GM21528 (cell line): Measurements from ENCODE around the gene TOP2A.
A peak's percentile ranks its signal among the peaks of the same experiment; 100 is the strongest.

Source experiments
- ATAC-seq: cut with Tn5 transposase; IDR thresholded peaks from one replicate; pipeline ENCODE4 v1.9.1; 2021; ENCODE audit warnings: mild to moderate bottlenecking, moderate library complexity; ENCODE audit not compliant: unreplicated experiment, low FRiP score

The TOP2A gene, protein sequence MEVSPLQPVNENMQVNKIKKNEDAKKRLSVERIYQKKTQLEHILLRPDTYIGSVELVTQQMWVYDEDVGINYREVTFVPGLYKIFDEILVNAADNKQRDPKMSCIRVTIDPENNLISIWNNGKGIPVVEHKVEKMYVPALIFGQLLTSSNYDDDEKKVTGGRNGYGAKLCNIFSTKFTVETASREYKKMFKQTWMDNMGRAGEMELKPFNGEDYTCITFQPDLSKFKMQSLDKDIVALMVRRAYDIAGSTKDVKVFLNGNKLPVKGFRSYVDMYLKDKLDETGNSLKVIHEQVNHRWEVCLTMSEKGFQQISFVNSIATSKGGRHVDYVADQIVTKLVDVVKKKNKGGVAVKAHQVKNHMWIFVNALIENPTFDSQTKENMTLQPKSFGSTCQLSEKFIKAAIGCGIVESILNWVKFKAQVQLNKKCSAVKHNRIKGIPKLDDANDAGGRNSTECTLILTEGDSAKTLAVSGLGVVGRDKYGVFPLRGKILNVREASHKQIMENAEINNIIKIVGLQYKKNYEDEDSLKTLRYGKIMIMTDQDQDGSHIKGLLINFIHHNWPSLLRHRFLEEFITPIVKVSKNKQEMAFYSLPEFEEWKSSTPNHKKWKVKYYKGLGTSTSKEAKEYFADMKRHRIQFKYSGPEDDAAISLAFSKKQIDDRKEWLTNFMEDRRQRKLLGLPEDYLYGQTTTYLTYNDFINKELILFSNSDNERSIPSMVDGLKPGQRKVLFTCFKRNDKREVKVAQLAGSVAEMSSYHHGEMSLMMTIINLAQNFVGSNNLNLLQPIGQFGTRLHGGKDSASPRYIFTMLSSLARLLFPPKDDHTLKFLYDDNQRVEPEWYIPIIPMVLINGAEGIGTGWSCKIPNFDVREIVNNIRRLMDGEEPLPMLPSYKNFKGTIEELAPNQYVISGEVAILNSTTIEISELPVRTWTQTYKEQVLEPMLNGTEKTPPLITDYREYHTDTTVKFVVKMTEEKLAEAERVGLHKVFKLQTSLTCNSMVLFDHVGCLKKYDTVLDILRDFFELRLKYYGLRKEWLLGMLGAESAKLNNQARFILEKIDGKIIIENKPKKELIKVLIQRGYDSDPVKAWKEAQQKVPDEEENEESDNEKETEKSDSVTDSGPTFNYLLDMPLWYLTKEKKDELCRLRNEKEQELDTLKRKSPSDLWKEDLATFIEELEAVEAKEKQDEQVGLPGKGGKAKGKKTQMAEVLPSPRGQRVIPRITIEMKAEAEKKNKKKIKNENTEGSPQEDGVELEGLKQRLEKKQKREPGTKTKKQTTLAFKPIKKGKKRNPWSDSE (N-terminal part only)

DNA sequence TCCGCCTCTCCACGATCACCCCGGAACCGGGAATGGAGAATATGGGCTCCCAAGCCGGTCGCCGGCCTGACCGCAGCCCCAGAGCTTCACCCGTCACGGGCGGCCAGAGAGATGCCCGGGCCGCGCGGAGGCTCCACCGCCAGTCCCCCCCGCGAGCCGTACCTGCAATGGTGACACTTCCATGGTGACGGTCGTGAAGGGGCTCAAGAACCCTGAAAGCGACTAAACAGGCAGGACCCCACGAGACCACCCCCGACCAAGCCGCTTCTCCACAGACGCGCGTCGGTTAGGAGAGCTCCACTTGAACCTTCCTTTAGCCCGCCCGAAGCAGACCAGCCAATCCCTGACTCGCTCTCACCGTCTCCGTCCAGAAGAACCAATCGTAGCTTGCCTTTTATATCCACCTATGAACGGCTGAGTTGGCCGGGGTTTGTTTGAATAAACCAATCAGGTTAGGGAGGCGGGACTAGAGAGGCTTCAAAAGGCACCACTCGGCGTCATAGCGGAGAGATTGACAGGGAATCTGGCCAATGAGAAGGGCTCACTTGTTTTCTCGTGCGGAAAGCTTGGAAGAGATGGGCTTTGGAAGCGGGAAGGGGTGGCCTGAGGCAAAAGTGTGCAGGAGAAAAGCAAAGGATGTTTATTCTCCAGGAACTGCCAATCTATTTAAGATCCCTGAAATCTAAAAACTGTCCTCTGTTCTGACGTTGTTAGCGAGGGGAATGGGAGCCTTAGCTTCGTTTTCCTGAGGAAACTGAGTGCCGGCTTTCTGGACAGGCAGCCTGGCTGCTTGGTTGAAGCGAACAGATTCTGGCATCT lies at the start of gene TOP2A:
TOP2A (minus strand) TSS at position 288 of the 819 bp plus-strand sequence; CDS start at position 183, 105 bp downstream.
- ATAC-seq, result peak; percentile 91

DNA sequence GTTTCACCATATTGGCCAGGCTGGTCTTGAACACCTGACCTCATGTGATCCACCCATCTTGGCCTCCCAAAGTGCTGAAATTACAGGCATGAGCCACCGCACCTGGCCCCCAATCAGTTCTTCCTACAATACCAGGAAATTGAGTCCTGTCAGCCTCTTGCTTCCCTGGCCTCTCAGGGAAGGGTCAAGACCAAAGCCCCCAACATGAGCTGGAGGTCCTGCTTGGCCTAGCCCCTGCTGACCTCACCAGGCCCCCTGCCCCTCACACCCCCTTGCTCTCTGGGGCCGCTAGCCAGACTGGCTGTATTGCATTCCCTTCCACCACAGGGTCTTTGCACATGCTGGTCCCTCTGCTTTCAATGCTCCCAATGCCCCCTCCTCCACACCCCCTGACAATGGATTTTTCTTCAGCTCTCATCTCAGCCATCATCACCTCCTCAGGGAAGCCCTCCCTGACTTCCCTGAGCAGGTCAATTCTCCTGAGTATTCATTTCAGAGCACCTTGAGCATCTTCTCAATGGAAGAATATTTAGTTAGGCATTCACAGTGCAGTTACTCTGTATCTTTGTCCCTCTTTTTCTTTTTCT lies 49.7 kb upstream of the TOP2A start:
- ATAC-seq, result no peak

DNA sequence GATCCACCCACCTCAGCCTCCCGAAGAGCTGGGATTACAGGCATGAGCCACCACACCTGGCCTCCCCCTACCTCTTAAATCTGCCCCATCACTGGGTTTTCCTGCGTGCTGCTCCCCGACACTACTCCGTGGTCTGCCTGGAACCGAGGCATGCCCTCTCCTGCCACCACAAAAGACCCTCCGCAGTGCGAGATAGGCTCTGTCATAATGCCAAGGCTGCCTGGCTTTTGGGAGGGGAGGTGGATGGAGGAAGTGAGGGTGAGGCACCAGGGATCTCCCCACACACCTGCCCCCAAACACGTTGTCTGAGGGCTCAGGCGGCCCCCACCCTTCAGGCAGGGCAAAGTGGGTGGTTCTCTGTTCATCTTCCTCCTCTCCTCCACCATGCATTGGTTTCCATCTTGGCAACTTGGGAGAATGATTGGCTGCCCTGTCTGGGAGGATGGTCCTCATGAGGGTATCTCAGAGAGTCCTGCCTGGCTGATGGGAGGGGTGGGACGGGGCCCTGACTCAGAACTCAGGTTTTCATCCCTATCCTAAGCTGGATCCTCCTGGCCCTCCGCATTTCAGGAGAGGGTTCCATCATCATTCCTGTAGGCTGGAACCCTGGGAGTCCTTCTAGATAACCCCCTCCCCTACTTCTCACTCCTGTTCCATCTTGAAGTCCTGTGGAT lies 48.7 kb upstream of the TOP2A start:
- ATAC-seq, result no peak

DNA sequence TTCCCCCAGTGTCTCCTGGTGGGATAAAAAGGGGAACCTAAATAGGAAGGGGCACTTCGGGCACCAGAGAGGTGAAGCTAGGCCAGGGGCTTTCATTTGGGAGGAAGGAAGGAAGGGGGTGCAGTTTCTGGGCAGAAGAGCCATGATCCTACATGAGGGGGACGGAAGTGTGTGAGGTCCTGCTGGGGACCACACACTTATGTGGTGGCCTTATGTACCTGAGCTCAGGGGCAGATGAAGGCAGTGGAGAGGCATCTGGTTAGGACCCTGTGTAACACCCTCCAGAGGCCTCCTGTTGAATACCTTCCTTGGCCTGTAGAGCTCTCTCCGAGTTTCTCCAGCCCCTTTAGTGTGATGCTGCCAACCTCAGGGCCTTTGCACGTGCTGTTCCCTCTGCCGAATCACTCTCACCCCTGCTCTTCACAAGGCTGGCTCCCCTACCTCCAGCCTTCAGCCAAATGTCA lies 46.7 kb upstream of the TOP2A start:
- no peak for ATAC-seq

DNA sequence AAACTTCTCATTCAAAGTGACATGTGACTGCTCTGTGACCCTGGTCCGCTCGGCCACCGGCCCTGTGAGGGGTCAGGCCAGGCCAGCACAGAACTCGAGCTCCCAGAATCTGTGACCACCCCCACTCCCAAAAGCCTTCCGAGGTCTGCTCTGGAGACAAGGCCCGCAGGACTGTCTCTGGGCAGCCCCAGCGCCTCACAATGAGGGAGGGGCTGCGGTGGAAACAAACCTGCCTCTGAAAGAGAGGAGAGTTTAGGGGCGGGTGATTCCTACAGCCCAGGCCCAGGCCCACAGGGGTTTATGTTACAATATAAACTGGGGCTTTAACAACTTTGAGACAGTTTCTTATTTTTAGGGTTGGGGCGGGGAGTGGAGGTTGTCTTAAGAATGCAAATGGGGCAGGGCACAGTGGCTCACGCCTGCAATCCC lies 45.4 kb upstream of the TOP2A start:
- ATAC-seq, result no peak

DNA sequence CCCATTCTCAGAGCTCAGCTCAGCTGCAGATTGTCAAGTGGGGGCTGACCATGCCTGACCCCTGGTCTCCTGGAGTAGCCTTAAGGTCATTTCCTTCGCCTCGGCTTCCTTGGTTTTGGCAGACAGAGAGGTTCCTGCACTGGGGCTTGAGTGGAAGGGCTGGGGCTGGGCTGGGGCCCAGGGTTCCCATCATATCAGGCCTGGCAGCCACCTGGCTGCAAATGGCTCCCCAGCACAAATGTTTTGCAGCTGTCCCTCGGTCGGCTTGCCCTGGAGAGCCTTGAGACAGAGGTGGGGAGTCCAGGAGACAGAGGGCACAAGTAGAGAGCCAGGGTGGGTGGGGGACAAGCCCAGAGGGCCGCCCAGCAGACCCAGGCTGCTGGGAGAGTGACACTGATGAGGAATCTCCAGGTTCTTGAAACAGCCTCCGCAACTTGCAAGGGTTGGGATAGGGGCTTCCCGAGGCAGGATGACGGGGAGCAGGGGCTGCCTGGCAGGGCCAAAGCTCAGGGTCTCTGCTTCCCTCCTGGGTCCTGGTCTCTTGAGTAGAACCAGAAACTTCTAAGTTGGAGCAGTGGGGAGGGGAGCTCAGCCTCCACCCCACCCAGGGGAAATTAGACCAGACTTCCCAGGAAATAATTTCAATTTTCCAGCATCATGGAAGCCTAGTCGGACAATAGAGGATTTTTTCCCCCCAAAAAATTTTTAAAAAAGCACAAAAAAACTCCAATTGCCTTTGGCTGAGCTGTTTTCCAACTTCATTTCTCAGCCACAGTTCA lies 44.8 kb upstream of the TOP2A start:
- no peak for ATAC-seq

DNA sequence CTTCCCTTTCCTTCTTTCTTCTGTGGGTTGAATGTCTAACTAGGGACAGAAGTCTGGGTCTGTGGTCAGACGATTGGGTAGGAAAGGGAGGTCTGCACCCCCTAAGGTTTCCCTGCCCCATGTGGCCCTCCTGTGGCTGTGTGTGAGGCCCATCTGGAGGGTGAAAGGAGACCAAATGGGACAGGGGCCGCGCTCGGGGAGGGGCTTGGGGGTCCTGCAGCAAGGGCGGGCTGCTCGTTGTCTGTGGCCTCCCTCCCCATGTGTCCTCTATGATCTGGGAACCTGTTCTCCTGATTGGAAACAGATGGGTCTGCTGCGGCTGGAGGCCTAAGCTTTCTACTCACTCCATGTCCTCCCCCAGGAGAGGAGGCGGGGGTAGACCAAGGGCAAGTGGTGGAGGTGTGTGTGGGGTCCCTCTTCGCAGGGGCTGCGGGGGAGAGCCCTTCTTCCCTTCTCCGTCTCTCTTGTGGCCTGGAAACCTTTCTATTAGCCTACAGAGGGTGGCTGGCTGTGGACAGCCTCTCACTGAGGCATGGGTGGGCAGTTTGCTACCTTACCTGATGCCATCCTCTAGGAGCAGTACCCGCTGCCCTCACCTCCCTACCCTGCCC lies 44.1 kb upstream of the TOP2A start:
- no peak for ATAC-seq

DNA sequence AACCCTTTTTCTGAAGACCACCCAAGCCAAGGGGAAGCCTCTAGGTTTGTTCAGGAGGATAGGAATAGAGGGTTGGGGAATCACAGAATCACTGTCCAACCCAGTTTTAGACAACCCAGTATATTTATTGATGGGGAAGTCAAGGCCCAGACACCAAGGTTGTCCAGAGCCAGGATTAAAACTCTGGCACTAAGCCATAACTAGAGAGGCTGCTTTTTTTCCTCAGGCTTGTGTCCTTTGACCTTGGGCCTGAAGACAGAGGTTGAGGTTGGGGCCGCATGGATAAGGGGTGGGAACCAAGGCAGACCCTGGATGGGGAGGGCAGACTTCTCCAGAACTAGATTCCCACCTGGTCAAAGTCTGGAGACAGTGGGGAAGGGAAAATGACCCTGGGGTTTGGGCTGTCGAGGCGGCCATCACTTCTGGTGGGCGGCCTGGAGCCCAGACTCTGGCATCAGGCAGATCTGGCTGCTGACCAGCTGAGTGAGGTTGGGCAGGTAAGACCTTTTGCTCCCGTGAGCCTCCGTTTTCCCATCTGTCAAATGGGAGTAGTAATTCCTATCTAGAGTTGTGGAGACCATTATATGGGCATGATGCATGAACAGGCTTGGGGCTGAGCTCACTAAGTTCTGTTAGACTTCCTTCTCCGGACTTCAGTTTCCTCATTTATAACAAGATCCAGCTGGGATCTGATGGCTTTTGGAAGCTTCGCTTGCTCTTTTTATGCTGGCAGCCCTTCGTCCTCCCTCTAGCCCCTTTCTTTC lies 43.5 kb upstream of the TOP2A start:
- ATAC-seq, result no peak

DNA sequence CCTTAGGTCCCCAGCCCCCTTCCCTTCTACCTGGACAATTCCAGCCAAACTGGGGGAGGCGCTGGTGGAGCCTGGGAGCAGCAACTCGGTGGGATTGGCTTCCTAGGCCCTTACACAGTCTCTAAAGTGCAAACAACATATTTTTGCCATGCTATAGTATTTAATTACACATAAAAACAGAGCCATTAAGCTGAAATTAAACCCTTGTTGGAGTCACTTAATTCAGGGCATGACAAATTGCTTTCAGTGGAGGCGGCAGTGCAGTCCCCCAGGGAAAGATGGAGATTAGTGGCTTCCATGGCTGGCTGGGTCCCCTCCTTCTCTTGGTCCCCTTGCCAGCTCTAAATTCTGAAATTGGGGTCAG lies 42.9 kb upstream of the TOP2A start:
- no peak for ATAC-seq

DNA sequence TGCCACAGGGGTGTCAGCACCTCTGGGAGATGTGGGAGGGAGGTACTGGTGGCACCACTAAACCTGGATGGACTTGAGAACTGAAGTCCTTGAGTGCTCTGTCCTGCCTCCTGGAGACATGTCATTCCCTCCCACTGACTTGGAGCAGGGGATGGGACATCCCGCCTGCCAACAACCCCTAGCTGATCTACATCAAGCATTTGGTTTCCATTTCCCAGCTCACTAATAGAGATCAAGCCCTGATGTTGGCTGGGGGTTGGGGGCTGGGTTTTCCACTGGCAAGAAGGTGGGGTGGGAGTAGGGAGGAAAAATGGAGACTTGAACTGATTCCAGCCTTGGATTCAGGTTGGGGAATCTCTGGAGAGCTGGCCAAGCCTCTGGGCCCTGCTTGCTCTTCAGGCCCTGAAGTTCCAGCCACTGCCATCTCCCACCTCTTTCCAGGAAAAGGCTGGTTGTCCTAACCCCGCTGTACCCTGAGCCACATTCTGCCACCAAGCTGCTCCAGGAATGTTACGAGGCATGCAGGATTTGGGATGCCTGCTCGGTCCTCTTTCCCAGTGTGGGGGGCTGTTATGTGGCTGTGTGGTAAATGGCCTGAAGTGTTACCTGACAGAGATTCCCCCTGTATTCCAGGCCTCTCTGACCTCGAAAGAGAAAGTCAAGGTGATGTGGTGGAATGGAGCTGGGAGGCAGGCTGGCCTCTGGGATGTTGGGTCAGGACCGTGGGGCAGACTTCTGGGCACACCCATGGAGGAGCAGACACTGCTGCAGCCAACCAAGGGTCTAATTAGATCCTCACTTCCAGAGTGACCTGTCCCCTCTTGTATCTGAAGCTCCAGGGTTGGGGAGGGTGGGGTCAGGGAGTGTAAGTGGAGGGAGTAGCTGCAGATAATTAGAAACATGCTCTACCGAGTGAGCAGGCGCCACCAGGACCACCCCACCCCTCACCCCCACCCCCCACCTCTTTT lies 42.2 kb upstream of the TOP2A start:
- no peak for ATAC-seq

DNA sequence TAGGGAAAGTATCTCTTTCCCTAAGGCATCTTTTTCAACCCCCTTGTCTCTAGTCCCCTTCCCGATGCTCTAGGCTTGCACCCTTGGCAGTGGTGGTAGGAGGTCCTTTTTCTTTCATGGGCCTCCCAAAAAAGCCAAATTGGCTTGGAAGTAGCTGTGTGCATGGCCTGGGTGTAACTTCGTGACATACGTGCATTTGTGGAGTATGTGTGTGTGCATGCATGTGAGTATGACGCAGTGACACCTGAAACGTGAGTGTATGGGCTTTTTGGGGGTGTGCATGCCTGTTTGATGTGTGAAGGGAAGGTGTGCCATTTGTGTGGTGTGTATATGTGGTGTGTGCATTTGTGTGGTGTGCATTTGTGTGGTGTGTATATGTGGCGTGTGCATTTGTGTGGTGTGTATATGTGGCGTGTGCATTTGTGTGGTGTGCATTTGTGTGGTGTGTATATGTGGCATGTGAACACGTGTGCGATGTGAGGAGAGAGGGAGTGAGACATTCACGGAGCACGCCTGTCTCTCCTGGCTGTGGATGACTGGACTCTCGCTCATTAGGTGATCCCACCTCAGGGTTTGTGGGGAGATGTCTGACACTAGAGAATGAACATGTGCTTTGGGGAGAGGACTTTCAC lies 41.3 kb upstream of the TOP2A start:
- no peak for ATAC-seq

DNA sequence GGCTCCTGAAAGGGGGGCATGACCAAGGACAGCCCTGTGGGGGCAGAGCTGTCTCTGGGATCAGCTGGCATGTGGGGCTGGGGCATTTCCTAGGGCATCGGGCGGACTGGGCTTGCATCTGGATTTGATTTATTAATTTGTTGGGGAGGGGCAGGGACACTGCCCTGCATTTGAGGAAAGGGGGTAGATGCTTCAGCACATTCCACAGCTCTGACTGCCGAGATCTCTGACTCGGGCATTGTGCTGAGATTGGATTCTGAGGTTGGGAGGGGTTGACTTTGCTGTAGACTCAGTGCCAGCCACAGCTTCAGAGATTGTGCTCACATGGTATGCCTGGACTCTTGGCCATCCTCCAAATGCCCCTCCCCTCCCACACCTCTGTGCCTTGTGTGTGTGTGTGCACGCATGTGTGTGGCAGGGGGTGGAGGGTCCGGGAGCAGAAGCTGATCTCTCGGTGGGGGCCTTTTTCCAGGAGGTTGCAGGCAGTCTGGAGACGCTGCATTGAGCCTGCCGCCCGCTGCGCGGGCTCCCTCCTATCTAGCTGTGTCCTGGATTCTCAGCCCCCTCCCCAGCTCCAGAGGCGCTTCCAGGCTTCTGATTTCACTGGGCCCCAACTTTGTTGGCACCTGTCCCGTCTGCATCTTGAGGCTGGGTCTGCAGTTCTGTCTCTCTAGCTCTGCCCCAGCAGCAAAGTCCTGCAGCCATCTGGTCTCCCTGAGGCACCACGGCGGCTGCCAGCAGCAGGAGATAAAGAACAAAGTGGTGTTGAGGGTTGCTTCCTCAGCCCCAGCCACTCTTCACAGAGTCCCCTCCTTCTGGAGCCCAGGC lies 40.5 kb upstream of the TOP2A start:
- no peak for ATAC-seq

DNA sequence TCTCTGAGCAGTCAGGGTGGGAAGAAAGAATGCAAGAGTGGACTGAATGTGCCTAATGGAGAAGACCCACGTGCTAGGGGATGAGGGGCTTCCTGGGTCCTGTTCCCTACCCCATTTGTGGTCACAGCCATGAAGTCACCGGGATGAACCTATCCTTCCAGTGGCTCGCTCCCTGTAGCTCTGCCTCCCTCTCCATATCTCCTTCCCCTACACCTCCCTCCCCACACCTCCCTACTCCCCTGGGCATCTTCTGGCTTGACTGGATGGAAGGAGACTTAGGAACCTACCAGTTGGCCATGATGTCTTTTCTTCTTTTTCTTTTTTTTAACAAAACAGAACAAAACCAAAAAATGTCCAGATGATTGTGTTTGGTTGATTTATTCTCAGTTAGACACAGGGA lies 39.7 kb upstream of the TOP2A start:
- no peak for ATAC-seq

DNA sequence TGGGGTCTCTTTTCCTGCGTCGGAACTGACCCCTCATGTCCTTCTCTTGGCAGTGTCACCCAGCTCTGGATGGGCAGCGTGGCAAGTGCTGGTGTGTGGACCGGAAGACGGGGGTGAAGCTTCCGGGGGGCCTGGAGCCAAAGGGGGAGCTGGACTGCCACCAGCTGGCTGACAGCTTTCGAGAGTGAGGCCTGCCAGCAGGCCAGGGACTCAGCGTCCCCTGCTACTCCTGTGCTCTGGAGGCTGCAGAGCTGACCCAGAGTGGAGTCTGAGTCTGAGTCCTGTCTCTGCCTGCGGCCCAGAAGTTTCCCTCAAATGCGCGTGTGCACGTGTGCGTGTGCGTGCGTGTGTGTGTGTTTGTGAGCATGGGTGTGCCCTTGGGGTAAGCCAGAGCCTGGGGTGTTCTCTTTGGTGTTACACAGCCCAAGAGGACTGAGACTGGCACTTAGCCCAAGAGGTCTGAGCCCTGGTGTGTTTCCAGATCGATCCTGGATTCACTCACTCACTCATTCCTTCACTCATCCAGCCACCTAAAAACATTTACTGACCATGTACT lies 38.8 kb upstream of the TOP2A start:
- no peak for ATAC-seq
